Measurements from ENCODE around the gene SMYD1. TPM values are rescaled to one million over a fixed set of nuclear protein-coding genes. Genes with fewer than 3 reads are reported as not detected.
"Not testable (repeated sequence)": the region's sequence is repeated elsewhere in the genome, so short reads cannot be mapped to it uniquely, and the experiment has no call there.

SMYD1 gene
- total RNA-seq (2014; rRNA removed; shearing (Covaris generic)) = 2.3 and 2.4 TPM in 2 replicates

DNA sequence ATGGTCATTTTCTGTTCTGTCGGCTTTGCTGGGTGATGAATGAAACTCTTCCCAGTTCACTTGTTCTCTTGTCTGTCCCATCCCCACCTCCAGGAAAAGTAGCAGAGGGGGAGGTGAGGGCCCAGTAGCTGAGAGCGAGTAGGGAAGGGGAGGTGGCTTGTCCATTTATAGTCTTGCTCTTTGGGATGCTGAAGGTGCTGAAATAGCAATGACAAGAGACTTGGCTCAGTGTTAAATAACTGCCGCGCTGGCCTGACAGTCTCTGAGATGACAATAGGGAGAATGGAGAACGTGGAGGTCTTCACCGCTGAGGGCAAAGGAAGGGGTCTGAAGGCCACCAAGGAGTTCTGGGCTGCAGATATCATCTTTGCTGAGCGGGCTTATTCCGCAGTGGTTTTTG, at the start of gene SMYD1:
Gene SMYD1, plus strand, starts transcription at position 228 of the 400 bp plus-strand sequence. Its CDS starts 40 bp downstream, at position 268.
- peak within 1 kb of the TSS; percentile 43 for H3K4me3 ChIP-seq
- peaks cover 39% of the 10 kb centered on the region for H3K4me1 ChIP-seq
- no peaks in the 10 kb centered on the region for H3K36me3 ChIP-seq
- no peaks in the 10 kb centered on the region for H3K27me3 ChIP-seq
- no peaks in the 10 kb centered on the region for H3K9me3 ChIP-seq (replicated peaks)
- H3K27ac ChIP-seq = peak within 1 kb of the TSS; percentile 92
- DNase-seq = peak in 1 of 2 experiments; percentile 72

DNA sequence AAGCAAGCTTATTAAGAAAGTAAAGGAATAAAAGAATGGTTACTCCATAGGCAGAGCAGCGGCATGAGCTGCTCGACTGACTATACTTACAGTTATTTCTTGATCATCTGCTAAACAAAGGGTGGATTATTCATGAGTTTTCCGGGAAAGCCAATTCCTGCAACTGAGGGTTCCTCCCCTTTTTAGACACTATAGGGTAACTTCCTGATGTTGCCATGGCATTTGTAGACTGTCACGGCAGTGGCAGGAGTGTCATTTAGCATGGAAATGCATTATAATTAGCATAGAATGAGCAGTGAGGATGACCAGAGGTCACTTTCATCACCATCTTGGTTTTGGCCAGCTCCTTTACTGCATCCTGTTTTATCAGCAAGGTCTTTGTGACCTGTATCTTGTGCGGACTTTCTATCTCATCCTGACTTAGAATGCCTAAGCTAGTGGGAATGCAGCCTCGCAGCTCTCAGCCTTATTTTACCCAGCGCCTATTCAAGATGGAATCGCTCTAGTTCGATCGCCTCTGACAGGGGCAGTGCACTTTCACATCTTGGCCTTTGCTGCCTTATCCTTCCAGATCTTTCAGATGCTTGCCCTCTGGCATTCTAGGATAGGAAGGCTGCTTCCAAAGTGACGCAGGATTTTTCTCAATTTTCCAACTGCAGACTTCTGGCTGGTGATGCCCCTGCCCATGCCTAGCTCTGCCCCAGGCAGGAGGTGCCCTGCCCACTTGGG, 49.4 kb upstream of the SMYD1 start:
- DNase-seq, H3K4me3 ChIP-seq: not testable (repeated sequence)

DNA sequence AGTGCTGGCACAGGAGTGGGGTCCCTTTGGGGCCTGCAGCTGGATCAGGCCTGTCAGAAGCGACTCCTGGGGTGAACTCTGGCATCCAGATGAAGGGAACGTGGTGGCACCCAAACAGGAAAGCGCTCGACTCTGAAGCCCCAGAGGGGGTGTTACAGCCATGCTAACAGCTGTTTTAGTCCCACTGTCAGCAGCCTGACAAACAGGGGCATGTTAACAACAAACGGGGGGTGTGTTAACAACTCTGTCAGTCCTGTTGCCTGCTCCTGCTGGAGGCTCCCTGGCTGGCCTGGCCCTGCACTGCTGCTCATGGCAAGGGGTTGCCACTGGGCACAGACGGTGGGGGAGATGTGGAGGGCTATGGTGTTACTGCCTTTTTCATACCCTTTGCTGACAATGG, 48.7 kb upstream of the SMYD1 start:
- no peak for DNase-seq
- Histone ChIP-seq H3K4me3 (no peak overlapping the region), H3K4me1 (no peaks in the 10 kb centered on the region), H3K9me3 (replicated peaks) (no peaks in the 10 kb centered on the region), H3K27ac (no peak overlapping the region), H3K36me3 (no peaks in the 10 kb centered on the region), H3K27me3 (no peaks in the 10 kb centered on the region)

More for the DNA sequence above, 49.4 kb upstream of the SMYD1 start:
- not testable (repeated sequence) for H3K27ac ChIP-seq; H3K9me3 ChIP-seq (replicated peaks); H3K27me3 ChIP-seq; H3K4me1 ChIP-seq; H3K36me3 ChIP-seq

- Histone ChIP-seq H3K9me3 (replicated peaks) (no peaks in the 10 kb centered on the region), H3K36me3 (no peaks in the 10 kb centered on the region)
These were observed 47.6 kb upstream of the SMYD1 start for GRCh38 chr2:88019985-88020384.

DNA sequence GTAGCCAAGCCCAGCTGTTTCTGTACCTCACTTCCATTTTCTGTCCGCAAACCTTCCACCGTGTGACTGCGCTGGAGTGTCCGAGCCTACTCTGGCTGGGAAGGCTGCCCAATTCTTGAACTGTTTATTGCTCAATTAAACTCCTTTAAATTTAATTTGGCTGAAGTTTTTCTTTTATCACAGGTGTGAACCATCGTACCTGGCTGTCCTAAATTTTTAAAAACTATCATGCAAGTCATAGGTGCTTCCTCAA, 45.0 kb upstream of the SMYD1 start:
- Histone ChIP-seq H3K4me1 (no peaks in the 10 kb centered on the region), H3K9me3 (replicated peaks) (no peaks in the 10 kb centered on the region), H3K36me3 (no peaks in the 10 kb centered on the region), H3K27ac (no peak overlapping the region), H3K27me3 (no peaks in the 10 kb centered on the region), H3K4me3 (no peak overlapping the region)
- peak in 1 of 2 experiments; percentile 22 for DNase-seq

More at GRCh38 chr2:88019985-88020384, 47.6 kb upstream of the SMYD1 start:
- Histone ChIP-seq H3K27ac (no peak overlapping the region), H3K27me3 (no peaks in the 10 kb centered on the region), H3K4me1 (no peaks in the 10 kb centered on the region), H3K4me3 (no peak overlapping the region)
- no peak for DNase-seq

DNA sequence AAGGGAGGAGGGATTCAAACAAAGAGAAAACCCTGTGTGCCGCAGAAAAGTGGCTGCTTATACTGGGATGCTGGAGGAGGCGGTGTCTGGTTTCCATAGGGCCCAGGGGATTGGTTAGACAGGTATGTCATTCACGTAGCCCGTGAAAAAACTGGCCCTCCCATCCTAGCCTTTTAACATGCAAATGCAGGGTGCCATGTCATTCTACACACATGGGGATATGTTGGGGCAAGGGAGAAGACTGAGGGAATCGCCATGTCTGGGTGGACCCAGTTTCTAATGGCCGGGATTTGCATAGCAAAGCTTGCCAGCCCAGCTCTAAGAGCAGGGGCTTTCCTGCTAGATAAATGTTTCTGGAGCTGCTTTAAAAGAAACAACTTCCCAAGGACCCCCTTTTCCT, 43.1 kb upstream of the SMYD1 start:
- no peak for DNase-seq
- Histone ChIP-seq H3K9me3 (replicated peaks) (no peaks in the 10 kb centered on the region), H3K4me1 (no peaks in the 10 kb centered on the region), H3K4me3 (no peak overlapping the region), H3K27ac (no peak overlapping the region), H3K36me3 (no peaks in the 10 kb centered on the region), H3K27me3 (no peaks in the 10 kb centered on the region)

DNA sequence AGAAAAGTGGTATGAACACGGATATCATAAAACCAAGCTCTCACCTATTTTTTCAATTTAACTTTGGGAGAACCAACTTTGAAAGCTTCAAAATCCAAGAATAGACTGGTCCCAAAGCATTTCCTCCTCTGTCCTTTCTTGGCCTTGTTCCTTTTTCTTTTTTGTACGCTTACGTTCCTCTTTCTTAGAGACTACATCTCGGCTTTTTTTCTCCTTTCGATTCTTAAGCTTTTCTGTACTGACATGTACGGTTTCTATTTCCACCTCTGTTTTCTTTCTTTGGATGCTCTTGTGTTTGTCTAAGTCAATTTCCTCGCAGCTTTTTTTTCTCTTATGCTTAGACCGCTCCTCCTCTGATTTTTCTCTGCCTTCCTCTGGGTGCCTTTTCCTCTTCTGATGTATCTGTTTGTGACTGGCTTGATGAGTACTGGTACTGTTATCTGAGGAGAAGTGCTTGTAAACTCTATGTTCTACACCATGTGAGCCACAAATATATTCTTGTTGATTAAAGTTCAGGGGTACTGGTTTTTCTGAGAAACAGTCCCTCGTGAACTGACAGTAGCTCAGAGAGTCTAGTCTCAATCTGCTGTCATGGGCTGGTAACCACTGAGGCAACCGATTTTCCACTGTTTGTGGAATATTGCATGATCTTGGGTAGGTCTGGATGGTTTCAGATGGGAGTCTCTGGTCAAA, 39.8 kb upstream of the SMYD1 start:
- Histone ChIP-seq H3K27ac (no peak overlapping the region), H3K36me3 (0 out of 2 replicates have a peak, but pooled peaks cover 2% of the 10 kb centered on the region), H3K4me1 (no peaks in the 10 kb centered on the region), H3K9me3 (replicated peaks) (no peaks in the 10 kb centered on the region), H3K27me3 (no peaks in the 10 kb centered on the region), H3K4me3 (no peak overlapping the region)
- DNase-seq = no peak

DNA sequence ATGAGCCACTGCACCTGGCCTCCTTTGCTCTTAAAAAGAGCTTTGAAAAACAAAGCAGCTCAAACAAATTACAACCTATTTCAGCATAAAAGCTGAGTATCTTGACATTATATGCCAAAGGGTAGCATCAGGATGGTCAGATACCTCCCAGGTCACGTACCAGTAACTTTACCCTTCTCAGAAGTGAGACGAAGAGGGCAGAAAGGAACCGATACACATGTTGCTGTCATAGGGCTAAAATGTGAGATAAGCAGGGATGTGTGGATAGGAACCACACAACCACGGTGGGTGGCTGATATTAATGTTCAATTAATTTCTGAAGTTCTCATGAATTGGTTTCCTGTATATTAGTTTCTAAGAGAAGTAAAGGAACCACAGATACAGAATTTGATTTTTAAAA, 38.7 kb upstream of the SMYD1 start:
- Histone ChIP-seq H3K27ac (no peak overlapping the region), H3K4me3 (no peak overlapping the region), H3K36me3 (0 out of 2 replicates have a peak, but pooled peaks cover 2% of the 10 kb centered on the region), H3K4me1 (no peaks in the 10 kb centered on the region), H3K27me3 (no peaks in the 10 kb centered on the region), H3K9me3 (replicated peaks) (no peaks in the 10 kb centered on the region)
- DNase-seq = no peak

DNA sequence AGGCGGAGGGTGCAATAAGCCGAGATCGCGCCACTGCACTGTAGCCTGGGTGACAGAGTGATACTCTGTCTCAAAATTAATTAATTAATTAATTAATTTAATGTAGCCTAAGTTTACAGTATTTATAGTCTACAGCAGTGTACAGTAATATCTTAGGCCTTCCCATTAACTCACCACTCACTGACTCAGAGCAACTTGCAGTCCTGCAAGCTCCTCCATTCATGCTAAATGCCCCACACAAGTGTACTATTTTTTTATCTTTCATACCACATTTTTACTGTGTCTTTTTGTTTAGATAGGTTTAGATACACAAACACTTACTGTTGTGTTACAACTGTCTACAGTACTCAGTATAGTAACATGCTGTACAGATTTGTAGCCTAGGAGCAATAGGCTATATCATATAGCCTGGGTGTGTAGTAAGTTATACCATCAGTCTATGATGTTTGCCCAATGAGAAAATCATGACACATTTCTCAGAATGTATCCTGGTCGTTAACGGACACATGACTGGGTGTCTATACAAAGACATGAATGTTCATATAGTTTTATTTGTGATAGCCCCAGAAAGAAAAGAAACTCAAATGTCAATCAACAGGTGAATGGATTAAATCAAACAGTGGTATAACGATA, 35.4 kb upstream of the SMYD1 start:
- no peaks in the 10 kb centered on the region for H3K9me3 ChIP-seq (replicated peaks)
- H3K4me1 ChIP-seq = no peaks in the 10 kb centered on the region
- 0 out of 2 replicates have a peak, but pooled peaks cover 2% of the 10 kb centered on the region for H3K36me3 ChIP-seq
- no peaks in the 10 kb centered on the region for H3K27me3 ChIP-seq
- DNase-seq = no peak
- no peak overlapping the region for H3K4me3 ChIP-seq
- no peak overlapping the region for H3K27ac ChIP-seq

DNA sequence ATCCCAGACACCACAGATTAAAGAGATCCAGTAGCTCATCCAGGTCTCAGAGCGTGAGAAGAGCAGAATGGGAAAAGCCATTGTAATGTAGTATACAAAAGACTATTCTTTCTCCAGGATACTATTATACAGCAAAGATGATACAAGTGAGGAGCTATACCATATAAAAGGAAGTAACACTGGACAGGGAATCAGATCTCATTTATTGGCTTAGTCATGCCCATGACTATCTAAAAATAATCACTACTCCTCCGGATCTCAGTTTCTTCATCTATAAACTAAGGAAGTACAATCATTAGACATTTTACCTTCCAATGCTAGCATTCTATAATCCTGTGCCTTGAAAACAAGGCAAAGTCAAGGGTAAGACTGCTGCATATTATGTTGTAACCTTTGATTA, 31.4 kb upstream of the SMYD1 start:
- 0 out of 2 replicates have a peak, but pooled peaks cover 2% of the 10 kb centered on the region for H3K36me3 ChIP-seq
- DNase-seq = no peak
- H3K27ac ChIP-seq = no peak overlapping the region
- no peaks in the 10 kb centered on the region for H3K27me3 ChIP-seq
- H3K4me1 ChIP-seq = peaks cover 13% of the 10 kb centered on the region
- no peak overlapping the region for H3K4me3 ChIP-seq
- no peaks in the 10 kb centered on the region for H3K9me3 ChIP-seq (replicated peaks)

DNA sequence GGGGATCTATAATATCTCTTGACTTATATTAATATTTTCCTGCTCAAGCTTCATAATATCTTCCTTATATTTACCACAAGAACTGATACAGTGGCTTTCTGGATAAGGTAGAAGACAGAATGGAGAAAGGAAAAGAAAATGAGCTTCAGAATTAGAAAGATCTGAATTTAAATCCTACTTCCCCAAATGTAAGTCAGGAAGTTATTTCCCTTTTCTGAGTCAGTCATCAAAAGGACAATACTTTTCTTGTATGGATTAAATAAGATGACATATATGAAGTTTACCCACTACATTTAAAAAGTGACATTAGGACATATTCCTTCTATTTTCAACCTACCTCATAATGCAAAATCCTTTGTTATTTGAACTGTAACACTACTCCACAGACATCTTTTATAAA, 31.0 kb upstream of the SMYD1 start:
- DNase-seq = no peak
- Histone ChIP-seq H3K27me3 (no peaks in the 10 kb centered on the region), H3K9me3 (replicated peaks) (no peaks in the 10 kb centered on the region), H3K36me3 (0 out of 2 replicates have a peak, but pooled peaks cover 2% of the 10 kb centered on the region), H3K4me3 (no peak overlapping the region), H3K27ac (no peak overlapping the region), H3K4me1 (peaks cover 13% of the 10 kb centered on the region)

DNA sequence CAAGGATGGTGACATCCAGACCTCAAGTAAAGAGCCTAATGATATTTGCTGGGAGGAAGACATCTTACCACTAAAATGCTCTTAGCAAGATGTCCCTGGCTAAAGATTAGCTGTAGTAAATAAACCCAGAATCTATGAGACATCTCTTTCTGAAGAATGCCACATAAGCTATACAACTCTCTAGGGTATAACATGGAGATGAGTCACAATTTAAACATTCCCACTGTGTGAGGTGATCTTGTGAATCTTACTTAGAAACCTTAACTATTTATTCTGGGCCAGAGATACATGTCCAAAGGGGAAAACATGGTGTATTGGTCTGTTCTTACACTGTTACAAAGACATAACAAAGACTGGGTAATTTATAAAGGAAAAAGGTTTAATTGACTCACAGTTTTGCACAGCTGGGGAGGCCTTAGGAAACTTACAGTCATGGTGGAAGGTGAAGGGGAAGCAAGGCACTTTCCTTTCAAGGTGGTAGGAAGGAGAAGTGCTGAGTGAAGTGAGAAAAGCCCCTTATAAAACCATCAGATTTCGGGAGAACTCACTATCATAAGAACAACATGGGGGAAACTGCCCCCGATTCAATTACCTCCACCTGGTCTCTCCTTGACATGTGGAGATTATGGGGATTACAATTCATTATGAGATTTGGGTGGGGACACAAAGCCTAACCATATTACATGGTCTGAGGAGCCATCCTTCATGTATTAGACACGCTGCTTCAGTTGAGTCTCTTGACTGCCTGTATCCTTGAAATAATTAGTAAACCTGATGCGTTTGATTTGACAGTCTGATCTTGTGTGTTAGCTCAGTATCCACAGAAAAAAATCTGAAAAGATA, 29.1 kb upstream of the SMYD1 start:
- H3K9me3 ChIP-seq (replicated peaks) = no peaks in the 10 kb centered on the region
- DNase-seq = peak; percentile 14 to 64
- H3K4me1 ChIP-seq = peaks cover 13% of the 10 kb centered on the region
- H3K4me3 ChIP-seq = no peak overlapping the region
- H3K27ac ChIP-seq = peak overlapping the region; percentile 54
- no peaks in the 10 kb centered on the region for H3K27me3 ChIP-seq
- H3K36me3 ChIP-seq = no peaks in the 10 kb centered on the region

DNA sequence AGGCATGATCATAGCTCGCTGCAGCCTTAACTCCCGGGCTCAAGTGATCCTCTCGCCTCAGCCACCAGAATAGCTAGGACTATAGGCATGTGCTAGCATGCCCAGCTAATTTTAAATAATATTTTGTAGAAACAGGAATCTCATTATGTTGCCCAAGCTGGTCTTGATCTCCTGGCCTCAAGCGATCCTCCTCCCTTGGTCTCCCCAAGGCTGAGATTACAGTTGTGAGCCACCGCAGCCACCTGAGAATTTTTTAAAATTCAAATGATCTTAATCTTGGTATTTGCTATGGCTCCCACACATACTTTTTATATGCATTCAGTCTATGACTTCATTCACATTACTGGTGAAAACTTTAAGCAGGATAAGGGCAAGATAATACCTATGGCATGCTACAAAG, 25.1 kb upstream of the SMYD1 start:
- no peaks in the 10 kb centered on the region for H3K9me3 ChIP-seq (replicated peaks)
- no peaks in the 10 kb centered on the region for H3K36me3 ChIP-seq
- DNase-seq = no peak
- no peak overlapping the region for H3K27ac ChIP-seq
- H3K27me3 ChIP-seq = no peaks in the 10 kb centered on the region
- no peak overlapping the region for H3K4me3 ChIP-seq
- peaks cover 13% of the 10 kb centered on the region for H3K4me1 ChIP-seq

DNA sequence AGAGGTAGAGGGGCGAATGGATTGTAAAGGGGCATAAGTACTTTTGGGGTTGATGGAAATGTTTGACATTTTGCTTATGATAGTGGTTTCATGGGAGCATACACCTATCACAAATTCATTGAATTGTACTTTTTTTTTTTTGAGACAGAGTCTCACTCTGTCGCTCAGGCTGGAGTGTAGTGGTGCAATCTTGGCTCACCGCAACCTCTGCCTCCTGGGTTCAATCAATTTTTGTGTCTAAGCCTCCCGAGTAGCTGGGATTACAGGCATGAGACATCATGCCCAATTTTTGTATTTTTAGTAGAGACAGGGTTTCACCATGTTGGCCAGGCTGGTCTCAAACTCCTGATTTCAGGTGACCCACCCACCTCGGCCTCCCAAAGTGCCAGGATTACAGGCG, 22.1 kb upstream of the SMYD1 start:
- H3K27me3 ChIP-seq; H3K4me3 ChIP-seq; H3K9me3 ChIP-seq (replicated peaks); H3K4me1 ChIP-seq; DNase-seq; H3K36me3 ChIP-seq; H3K27ac ChIP-seq: not testable (repeated sequence)

GRCh38 chr2:88048541-88048940, 19.1 kb upstream of the SMYD1 start:
- Histone ChIP-seq H3K4me3 (no peak overlapping the region), H3K27me3 (no peaks in the 10 kb centered on the region), H3K9me3 (replicated peaks) (no peaks in the 10 kb centered on the region), H3K36me3 (peaks cover 3% of the 10 kb centered on the region; the same call in 1 of the 2 replicates), H3K27ac (no peak overlapping the region), H3K4me1 (no peaks in the 10 kb centered on the region)
- no peak for DNase-seq

Data from SJCRH30 (cell line).